Hippocampal formation (tissue), 2 donors: ENCODE data around the gene LAMA5.

ENCODE experiments used
- DNase-seq, 2 donors: peaks; one replicate each; lab custom pipeline; 2025; lab: John Stamatoyannopoulos, UW

Gene LAMA5

GRCh38 chr20:62317167-62317655 lies 49.9 kb downstream of the LAMA5 start:
- DNase-seq = no peak

- no peak for DNase-seq
Observed at GRCh38 chr20:62316331-62317166, 50.6 kb downstream of the LAMA5 start.

GRCh38 chr20:62315773-62316172 lies 51.3 kb downstream of the LAMA5 start:
- no peak for DNase-seq

DNA sequence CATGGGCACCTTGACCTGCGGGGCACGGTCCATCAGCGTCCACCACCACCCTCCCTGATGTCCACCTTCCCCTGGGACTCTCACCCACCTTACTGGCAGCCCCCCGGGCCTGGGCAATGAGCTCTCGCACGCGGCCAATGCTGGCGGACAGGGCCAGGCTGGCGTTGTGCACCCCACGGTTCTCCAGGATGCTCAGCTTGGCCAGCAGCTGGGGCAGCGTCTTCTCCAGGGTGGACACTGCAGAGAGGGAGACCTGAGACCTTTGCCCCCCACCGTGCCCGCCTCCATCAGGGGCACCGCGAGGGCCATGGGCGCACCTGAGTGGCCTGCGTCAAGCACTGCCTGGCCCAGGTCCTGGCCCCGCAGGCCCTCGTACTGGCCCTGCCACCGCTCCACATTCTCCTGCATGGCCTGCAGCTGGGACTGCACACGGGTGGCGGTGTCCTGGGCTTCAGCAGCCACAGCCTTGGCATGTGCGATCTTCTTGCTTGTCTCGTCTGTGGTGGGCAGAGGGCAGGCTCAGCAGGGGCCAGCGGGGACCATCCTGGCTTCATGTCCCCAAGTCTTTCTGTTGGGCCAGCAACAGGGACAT lies 52.3 kb downstream of the LAMA5 start:
- DNase-seq = no peak

DNA sequence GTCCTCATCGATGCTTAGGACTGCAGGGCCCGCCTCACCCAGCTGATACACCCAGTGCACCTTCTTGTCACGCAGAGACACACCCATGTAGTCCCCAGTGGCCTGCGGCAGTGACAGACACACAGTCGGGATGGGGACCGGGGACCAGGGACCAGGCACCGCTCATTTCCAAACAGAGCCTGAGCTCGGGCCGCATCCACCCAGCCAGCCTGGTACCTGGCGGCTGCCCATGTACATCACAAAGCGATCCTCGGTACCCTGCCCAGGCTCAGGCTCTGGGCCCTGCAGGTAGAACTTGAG lies 52.8 kb downstream of the LAMA5 start:
- no peak for DNase-seq

DNA sequence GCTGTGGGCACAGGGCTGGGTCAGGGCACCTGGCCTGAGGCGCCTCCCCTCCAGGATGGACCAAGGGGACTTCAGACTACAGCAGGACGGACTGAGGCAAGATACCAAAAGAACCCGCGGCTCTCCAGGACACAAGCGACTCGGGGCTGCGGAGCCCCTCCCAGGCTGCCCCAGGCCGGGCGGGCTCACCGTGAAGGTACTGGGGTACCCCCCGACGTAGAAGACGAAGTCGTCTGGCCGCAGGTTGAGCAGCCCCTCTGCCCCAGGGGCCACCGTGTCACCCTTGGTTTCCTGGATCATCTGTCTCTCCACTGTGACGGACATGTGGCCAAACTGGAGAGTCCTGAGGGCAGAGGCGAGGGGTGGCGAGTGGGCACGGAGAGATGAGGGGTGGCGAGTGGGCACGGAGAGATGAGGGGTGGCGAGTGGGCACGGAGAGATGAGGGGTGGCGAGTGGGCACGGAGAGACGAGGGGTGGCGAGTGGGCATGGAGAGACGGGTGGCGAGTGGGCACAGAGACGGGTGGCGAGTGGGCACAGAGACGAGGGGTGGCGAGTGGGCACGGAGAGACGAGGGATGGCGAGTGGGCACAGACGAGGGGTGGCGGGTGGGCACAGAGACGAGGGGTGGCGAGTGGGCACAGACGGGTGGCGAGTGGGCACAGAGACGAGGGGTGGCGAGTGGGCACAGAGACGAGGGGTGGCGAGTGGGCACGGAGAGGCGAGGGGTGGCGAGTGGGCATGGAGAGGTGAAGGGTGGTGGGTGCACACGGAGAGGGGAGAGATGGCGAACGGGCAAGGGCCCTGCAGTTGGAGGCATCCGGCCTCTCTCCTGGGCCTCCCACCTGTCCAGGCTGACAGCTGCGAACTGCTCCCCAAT lies 53.4 kb downstream of the LAMA5 start:
- DNase-seq = no peak

GRCh38 chr20:62313021-62313420 lies 54.1 kb downstream of the LAMA5 start:
- DNase-seq = no peak

GRCh38 chr20:62312662-62312977 lies 54.5 kb downstream of the LAMA5 start:
- DNase-seq = no peak

DNA sequence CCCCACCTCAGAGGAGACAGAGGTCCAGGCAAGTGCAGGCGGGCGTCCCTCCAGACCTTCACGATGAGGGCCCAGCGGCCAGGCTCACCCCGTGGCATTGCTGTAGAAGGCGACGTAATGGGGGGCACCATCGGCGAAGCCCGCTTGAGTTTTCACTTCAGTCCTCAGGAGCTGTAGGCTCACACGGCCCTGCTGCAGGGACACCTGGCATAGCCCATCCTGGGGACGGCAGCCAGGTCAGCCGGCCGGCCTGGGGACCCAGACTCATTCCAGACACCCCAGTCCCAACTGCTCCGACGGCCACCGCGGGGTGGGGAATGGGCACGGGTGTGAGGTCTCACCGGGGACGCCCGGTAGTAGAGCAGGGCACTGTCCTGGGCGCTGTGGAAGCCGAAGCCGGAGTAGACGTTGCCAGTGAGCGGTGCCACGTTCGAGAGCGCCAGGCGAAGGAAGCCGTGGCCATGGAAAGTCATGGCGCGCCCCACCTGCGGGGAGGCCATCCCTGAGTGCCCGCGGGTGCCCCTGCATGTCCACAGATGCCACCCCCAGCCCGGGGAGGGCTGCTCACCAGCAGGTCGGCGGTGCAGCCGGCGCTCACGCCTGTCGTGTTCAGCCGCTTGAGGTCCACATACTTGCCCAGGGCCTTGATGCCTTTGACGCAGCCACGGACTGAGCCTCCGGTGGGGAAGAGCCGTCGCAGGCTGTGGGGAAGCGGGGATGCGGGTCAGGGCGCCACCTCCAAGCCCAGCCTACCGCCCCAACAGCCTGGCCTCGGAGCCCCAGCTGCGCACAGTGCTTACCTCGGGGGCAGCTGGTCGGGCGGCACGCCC lies 55.1 kb downstream of the LAMA5 start:
- no peak for DNase-seq

DNA sequence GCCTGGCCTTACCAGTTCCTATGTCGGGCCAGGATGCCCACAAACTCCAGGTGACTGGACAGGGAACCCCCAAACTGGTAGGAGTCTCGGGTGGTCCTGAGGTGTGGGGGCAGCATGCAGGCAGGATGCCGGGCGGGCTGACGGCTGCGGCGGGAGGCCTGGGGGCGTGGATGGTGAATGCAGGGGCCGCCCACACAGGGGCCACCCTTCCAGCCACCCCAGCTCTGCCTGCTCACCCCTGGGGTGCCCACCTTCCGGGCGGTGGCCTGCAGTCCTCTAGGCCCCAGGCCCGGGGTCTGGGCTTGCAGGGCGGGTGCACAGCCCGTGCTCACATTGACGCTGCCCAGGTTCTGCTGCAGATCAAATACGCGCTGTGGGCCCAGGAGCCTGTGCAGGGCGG lies 56.0 kb downstream of the LAMA5 start:
- DNase-seq = no peak

DNA sequence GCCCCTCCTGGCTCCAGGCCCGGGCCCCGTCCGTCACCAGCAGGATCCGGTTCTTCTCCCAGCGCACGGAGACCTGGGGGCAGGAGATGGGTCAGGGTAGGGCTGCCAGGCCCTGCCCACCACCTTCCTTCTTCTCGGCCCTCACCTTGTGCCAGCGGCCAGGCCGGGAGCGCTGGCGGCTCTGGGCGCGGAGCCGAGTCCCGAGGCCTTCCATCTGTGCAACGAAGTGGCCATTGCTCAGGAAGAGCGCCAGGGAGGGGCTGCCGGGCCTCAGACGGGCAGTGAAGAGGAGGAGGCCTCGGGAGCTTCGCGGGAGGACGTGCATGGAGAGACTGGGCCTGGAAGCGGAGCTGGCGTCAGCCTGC lies 56.4 kb downstream of the LAMA5 start:
- DNase-seq = no peak

- no peak for DNase-seq
Observed at GRCh38 chr20:62309947-62310756, 57.0 kb downstream of the LAMA5 start.

DNA sequence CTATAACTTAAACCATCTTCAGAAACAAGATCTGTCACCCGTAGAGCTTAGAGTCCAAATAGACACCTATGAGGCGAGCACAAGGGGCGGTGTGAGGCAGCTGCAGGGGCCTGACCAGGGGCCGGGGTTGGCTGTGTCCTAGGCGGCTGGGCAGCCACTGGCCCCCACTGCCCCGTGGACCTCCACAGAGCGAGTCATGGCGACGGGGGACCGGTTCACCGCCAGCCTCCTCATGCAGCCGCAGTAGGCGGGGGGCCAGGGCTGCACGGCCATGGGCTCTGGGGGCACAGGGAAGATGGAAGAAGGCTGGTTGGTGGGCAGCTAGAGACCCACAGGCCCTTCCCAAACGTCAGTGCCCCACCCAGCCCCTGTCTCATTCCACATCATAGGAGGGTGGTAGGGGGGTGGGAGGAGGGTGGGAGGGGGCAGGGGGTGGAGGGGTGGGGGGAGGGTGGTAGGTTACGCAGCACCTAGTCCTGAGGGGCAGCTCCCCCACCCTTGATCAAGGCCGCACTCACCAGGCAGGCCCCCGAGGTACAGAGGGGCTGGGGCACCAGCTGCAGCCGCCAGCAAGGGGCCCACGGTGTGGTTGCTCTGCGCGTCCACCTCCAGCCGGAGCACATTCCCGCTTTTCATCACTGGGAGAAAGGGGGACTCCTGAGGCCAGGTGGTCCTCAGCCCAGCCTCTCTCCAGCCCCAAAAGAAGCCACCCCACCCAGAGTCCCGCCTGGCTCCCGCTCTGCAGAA lies 57.7 kb downstream of the LAMA5 start:
- no peak for DNase-seq

DNA sequence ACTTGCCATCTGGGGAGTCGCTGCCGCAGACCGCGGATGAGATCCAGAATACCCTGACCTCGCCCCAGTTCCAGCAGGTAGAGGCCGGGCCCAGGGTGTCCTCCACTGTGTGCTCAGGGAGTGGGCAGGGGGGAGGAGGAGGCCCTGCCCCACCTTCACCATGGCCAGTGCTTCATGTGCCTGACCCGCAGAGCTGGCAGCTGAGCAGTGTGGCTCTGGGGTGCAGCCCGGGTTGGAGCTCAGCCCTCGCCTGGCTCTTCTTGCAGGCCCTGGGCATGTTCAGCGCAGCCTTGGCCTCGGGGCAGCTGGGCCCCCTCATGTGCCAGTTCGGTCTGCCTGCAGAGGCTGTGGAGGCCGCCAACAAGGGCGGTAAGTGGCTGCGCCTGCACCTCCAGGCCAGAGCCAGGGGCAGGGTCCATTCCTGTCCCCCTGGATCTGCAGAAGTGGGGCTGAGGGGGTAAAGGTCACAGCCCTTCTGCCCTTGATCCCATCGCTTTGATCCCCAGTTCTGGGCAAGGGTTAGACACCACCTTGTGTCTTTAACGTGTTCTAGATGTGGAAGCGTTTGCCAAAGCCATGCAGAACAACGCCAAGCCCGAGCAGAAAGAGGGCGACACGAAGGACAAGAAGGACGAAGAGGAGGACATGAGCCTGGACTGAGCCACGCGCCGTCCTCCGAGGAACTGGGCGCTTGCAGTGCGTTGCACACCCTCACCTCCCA lies 58.9 kb downstream of the LAMA5 start:
- peak in 1 of 2 donors; percentile 10 for DNase-seq

DNA sequence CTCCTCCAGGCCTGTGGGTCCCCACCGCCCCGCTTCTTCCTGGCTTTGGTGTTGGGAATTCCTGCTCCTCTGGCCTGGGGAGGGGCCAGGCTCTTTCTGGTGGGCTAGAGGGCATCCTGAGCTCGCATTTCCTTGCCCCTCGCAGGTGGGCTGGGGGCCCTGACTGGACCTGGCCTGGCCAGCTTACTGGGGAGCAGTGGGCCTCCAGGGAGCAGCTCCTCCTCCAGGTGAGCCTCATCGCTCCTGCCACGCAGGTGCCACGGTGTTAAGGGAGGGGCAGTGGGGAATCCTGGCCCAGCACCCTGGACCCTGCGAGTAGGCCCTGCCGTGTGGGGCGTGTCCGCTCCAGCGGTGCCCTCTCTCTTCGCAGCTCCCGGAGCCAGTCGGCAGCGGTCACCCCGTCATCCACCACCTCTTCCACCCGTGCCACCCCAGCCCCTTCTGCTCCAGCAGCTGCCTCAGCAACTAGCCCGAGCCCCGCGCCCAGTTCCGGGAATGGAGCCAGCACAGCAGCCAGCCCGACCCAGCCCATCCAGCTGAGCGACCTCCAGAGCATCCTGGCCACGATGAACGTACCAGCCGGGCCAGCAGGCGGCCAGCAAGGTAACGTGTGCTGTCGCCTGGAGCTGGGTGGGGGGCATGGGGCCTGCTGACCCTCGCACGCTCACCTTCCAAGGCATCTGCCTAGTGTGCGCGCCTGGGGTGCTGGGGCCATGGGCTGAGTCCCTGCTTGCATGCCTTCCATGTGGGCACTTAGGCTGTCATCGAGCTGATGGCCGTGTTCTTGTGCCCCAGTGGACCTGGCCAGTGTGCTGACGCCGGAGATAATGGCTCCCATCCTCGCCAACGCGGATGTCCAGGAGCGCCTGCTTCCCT lies 59.6 kb downstream of the LAMA5 start:
- no peak for DNase-seq

GRCh38 chr20:62306414-62307187 lies 60.5 kb downstream of the LAMA5 start:
- no peak for DNase-seq

DNA sequence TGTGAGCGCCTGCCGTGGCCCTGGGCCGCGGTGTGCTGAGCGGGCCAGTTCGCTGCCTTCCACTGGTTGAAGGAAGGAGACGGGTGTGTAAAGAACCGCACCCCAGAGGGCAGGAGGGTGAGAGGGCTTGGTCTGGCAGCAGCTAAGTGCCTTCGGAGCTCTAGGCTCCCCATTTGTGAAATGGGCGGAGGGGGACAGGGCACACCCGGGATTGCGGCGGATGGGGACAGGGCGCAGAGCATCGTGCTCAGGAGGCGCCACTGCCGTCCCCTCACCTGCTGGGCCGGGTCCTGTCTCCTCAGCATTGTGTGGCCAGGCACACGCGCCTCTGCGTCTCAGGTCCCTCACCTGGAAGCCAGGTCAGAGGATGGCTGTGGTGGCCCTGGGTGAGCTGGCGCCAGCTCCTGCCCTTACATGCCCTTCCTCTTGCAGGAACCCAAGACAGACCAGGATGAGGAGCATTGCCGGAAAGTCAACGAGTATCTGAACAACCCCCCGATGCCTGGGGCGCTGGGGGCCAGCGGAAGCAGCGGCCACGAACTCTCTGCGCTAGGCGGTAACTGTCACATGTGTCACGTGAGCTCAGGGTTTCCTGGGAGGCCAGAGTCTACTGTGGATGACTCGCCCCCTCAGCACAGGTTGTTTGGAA lies 61.2 kb downstream of the LAMA5 start:
- no peak for DNase-seq
